Measurements from ENCODE around the gene ABCC1. TPM values are rescaled to one million over a fixed set of nuclear protein-coding genes. Genes with fewer than 3 reads are reported as not detected.

Gene ABCC1
- total RNA-seq, 2 experiments from 2014 or later, result 64.5 to 67.6 TPM

DNA sequence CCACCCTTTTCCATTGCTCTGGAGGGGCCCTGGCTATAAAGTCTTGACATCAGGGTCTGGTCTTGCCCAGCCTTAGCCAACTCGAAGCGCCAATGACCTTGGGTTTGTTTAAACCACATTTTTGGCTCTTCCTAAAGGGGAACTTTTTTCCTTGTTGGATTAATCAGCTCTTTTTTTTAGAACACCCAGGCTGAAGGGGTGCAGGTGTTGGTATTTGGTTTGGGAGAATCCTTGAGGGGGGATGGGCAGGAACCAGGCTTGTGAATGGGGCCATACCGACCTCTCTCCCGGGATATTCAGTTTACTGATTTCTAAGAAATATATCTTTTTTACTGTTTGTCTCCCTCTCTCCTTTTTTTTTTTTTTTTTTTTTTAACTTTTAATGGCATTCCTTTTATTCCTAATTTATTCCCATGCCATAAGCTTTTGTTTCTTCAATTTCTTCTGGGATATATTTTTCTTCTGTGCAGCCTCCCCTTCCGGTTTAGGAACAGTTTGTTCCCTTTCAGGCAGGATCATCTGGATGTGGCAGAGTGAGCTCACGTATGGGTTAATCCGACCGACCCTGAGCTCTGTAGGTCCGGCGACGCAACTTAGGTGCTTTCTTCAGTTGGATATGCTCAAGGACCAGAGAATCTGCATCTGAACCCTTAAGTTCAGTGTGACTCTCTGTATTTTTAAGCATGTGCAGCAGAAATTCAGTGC lies 144.4 kb downstream of the ABCC1 start:
- H3K27me3 Mint-ChIP-seq, result no peaks in the 10 kb centered on the region
- DNase-seq (no peak), ATAC-seq (no peak)
- CTCF ChIA-PET, result interaction anchor here (0.6 kb wide), 1 partner anchor 271 kb away, joined by 3 read pairs; no protein-coding TSS in a partner anchor
- peaks cover 4% of the 10 kb centered on the region for H3K4me1 Mint-ChIP-seq (ENCODE audit: low read depth)
- peaks cover 44% of the 10 kb centered on the region for H3K36me3 Mint-ChIP-seq (ENCODE audit: low read depth)
- intact Hi-C loops (cut with micrococcal nuclease), result no loop called here
- TF ChIP-seq, protein P1, sequence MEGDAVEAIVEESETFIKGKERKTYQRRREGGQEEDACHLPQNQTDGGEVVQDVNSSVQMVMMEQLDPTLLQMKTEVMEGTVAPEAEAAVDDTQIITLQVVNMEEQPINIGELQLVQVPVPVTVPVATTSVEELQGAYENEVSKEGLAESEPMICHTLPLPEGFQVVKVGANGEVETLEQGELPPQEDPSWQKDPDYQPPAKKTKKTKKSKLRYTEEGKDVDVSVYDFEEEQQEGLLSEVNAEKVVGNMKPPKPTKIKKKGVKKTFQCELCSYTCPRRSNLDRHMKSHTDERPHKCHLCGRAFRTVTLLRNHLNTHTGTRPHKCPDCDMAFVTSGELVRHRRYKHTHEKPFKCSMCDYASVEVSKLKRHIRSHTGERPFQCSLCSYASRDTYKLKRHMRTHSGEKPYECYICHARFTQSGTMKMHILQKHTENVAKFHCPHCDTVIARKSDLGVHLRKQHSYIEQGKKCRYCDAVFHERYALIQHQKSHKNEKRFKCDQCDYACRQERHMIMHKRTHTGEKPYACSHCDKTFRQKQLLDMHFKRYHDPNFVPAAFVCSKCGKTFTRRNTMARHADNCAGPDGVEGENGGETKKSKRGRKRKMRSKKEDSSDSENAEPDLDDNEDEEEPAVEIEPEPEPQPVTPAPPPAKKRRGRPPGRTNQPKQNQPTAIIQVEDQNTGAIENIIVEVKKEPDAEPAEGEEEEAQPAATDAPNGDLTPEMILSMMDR (IDR thresholded peaks at IDR 0.05), result no peak
- H3K27ac Mint-ChIP-seq, result peak overlapping the region; percentile 38
- H3K9me3 Mint-ChIP-seq, result no peaks in the 10 kb centered on the region
- POLR2A ChIA-PET, result no interaction called here
- no peak overlapping the region for H3K4me3 Mint-ChIP-seq

DNA sequence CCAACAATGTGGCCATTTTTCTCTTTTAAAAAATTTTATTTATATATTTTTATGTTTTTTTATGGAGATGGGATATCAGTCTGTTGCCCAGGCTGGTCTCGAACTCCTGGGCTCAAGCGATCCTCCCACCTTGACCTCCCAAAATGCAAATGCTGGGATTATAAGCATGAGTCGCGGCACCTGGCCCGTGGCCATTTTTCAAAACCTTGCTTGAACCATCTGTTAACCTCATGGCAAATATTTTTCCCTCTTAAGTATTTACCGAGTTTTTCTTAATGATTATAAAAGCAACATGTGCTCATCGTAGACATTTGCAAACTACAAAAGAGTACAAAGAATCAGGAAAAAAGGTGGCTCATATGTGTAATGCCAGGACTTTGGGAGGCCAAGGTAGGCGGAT lies 146.2 kb downstream of the ABCC1 start:
- H3K27me3 Mint-ChIP-seq, result no peaks in the 10 kb centered on the region
- H3K4me3 Mint-ChIP-seq, result no peak overlapping the region
- intact Hi-C loops (cut with micrococcal nuclease), result no loop called here
- DNase-seq (no peak), ATAC-seq (no peak)
- peaks cover 40% of the 10 kb centered on the region for H3K36me3 Mint-ChIP-seq (ENCODE audit: low read depth)
- CTCF ChIA-PET, result no interaction called here
- TF ChIP-seq, protein P1 (IDR thresholded peaks at IDR 0.05), result no peak
- H3K9me3 Mint-ChIP-seq, result no peaks in the 10 kb centered on the region
- peaks cover 4% of the 10 kb centered on the region for H3K4me1 Mint-ChIP-seq (ENCODE audit: low read depth)
- POLR2A ChIA-PET, result no interaction called here
- no peak overlapping the region for H3K27ac Mint-ChIP-seq

DNA sequence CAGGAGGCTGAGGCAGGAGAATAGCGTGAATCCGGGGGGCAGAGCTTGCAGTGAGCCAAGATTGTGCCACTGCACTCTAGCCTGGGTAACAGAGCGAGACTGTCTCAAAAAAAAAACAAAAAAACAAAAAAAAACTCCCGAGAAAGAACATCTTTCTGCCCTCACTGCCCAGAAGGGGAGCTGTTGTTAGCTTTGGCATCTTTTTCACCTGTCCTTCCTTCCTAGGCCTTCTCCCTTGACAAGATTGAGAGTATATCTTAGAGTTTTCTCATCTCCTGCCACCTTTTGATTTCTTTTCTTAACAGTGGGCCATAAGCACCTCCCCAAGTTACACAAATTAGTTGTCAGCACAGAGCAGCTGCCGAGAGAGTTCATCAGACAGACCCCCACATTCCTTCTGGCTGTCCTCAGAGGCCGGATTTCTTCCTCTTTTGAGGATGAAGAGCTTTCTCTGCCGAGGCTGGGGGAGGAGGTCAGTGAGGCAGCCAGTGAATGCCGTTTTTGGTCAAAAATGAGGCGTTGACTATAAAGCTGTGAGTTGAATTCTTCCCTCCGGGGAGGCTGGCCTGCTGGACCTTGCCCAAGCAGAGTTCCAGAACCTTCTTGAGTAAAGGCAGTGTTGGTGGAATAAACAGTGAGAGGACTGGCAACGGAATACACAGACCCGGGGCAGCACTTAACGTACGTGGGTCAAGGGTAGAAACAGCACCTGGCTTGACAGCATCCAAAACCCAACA lies 146.9 kb downstream of the ABCC1 start:
- peaks cover 4% of the 10 kb centered on the region for H3K4me1 Mint-ChIP-seq (ENCODE audit: low read depth)
- no peaks in the 10 kb centered on the region for H3K27me3 Mint-ChIP-seq
- intact Hi-C loops (cut with micrococcal nuclease), result no loop called here
- H3K9me3 Mint-ChIP-seq, result no peaks in the 10 kb centered on the region
- DNase-seq (no peak), ATAC-seq (no peak)
- no peak overlapping the region for H3K4me3 Mint-ChIP-seq
- ChIA-PET POLR2A (no interaction called here), CTCF (no interaction called here)
- peak overlapping the region; percentile 55 for H3K27ac Mint-ChIP-seq
- TF ChIP-seq, protein P1 (IDR thresholded peaks at IDR 0.05), result no peak
- peaks cover 37% of the 10 kb centered on the region for H3K36me3 Mint-ChIP-seq (ENCODE audit: low read depth)

DNA sequence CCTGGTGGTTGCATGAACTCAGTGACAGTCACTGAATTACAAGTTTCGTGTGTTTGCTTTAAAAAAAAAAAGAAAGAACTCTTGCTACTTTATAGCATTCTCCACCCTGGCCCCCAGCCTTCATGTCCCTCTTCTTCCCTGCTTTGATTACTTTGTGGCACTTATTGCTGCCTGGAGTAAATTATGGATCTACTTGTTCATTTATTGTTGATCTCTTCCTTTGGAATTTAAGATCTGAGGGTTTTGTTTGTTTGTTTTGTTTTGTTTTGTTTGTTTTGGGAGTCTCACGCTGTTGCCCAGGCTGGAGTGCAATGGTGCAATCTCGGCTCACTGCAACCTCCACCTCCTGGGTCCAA lies 147.4 kb downstream of the ABCC1 start:
- POLR2A ChIA-PET, result no interaction called here
- H3K4me1 Mint-ChIP-seq (ENCODE audit: low read depth), result peaks cover 4% of the 10 kb centered on the region
- intact Hi-C loops (cut with micrococcal nuclease), result no loop called here
- TF ChIP-seq, protein P1 (IDR thresholded peaks at IDR 0.05), result no peak
- H3K27me3 Mint-ChIP-seq, result no peaks in the 10 kb centered on the region
- no peak overlapping the region for H3K4me3 Mint-ChIP-seq
- no peak overlapping the region for H3K27ac Mint-ChIP-seq
- DNase-seq (no peak), ATAC-seq (no peak)
- peaks cover 38% of the 10 kb centered on the region for H3K36me3 Mint-ChIP-seq (ENCODE audit: low read depth)
- CTCF ChIA-PET, result no interaction called here
- no peaks in the 10 kb centered on the region for H3K9me3 Mint-ChIP-seq

DNA sequence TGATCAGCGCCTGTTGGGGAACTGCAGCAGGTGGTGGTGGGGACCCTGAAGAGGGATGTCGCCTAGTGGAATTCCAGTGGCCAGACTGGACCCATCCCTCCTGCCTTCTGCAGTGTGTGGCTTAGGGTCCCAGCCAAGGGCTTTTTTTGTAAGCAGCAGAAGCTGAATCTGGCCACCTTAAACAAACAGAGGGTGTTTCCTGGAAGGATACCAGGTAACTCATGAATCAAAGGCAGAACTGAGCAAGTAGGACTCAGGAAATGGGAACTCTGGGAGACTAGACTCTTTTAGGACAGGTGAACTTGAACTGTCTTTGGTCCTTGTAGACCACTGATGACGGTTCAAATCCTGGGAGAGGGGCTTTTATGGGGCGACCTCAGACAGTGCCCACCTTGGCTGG lies 149.9 kb downstream of the ABCC1 start:
- peaks cover 38% of the 10 kb centered on the region for H3K36me3 Mint-ChIP-seq (ENCODE audit: low read depth)
- intact Hi-C loops (cut with micrococcal nuclease), result no loop called here
- H3K4me1 Mint-ChIP-seq (ENCODE audit: low read depth), result no peaks in the 10 kb centered on the region
- CTCF ChIA-PET, result no interaction called here
- no peak for DNase-seq
- TF ChIP-seq, protein P1 (IDR thresholded peaks at IDR 0.05), result no peak
- ATAC-seq, result no peak
- POLR2A ChIA-PET, result no interaction called here
- no peak overlapping the region for H3K4me3 Mint-ChIP-seq
- no peak overlapping the region for H3K27ac Mint-ChIP-seq
- H3K9me3 Mint-ChIP-seq, result no peaks in the 10 kb centered on the region
- H3K27me3 Mint-ChIP-seq, result no peaks in the 10 kb centered on the region

Measured in activated CD8-positive, alpha-beta T cell treated with anti-CD3 and anti-CD28 coated beads for 36 hours (primary cell).